ENCODE data around the gene FGFBP1. TPM values are rescaled to one million over a fixed set of nuclear protein-coding genes. Genes with fewer than 3 reads are reported as not detected.

The FGFBP1 gene
- 10 to 100 TPM in 1 of 2 donors, not detected in 1; 19.7 TPM for total RNA-seq
- 10 to 100 TPM in 1 of 2 donors, 1 to 10 TPM in 1; 7.1 to 45.7 TPM for polyA plus RNA-seq
- long read RNA-seq, donor 1: 0 reads
- long read RNA-seq, donor 2: 0 reads
- long read RNA-seq, donor 3: 0 reads
- long read RNA-seq, donor 4: 0 reads
- long read RNA-seq, donor 5: 0 reads

DNA sequence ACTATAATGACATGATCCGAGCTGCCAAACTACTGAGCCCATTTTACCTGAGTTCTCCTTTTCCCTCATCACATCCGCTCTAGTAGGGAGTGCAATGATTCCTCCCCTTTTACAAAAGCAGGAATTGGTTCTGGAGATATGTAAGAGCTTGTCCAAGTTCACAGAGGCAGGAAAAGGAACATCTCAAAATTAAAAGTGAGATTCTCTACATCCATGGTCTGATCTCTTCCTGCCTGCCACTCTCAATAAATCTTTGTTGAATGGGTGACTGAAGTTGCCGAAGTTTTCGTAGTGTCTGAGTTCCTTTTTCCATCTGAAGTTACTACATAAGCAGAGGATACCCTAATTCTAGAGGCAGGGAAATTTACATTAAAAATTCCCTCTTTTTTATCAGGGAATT lies at the start of gene FGFBP1:
FGFBP1 (minus strand) TSS at position 101 of the 400 bp plus-strand sequence. CDS start 2,108 bp downstream, outside the sequence.
- Histone ChIP-seq H3K4me3 (no peak within 1 kb of the TSS), H3K27me3 (ENCODE audit: control insufficient read depth in 3 of 3, insufficient read depth in 3 of 3, low read length in 2 of 3) (peaks cover 0 to 3% (median 3%) of the 10 kb centered on the region in 3 donors), H3K9me3 (ENCODE audit: control insufficient read depth in 4 of 4, insufficient read depth in 3 of 4, low read length in 3 of 4) (peaks cover 0 to 1% (median 0%) of the 10 kb centered on the region in 4 donors), H3K4me1 (ENCODE audit: control insufficient read depth in 5 of 5, insufficient read depth in 5 of 5, low read length in 5 of 5) (peaks cover 0 to 5% (median 0%) of the 10 kb centered on the region in 5 donors), H3K36me3 (ENCODE audit: control insufficient read depth in 4 of 4, insufficient read depth in 4 of 4, low read length in 4 of 4) (no peaks in the 10 kb centered on the region), H3K9ac (ENCODE audit: insufficient read depth in 1 of 2, low read length in 2 of 2) (no peak within 1 kb of the TSS), H3K27ac (ENCODE audit: low read depth in 1 of 2, low read length in 1 of 2) (no peak within 1 kb of the TSS)
- 53 to 57% methylated on average over 4 of the region's 4 CpGs for WGBS, 2 donors
- DNase-seq (no peak), ATAC-seq (ENCODE audit: insufficient read depth, low FRiP score) (no peak)
- TF ChIP-seq, protein P1, sequence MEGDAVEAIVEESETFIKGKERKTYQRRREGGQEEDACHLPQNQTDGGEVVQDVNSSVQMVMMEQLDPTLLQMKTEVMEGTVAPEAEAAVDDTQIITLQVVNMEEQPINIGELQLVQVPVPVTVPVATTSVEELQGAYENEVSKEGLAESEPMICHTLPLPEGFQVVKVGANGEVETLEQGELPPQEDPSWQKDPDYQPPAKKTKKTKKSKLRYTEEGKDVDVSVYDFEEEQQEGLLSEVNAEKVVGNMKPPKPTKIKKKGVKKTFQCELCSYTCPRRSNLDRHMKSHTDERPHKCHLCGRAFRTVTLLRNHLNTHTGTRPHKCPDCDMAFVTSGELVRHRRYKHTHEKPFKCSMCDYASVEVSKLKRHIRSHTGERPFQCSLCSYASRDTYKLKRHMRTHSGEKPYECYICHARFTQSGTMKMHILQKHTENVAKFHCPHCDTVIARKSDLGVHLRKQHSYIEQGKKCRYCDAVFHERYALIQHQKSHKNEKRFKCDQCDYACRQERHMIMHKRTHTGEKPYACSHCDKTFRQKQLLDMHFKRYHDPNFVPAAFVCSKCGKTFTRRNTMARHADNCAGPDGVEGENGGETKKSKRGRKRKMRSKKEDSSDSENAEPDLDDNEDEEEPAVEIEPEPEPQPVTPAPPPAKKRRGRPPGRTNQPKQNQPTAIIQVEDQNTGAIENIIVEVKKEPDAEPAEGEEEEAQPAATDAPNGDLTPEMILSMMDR (IDR thresholded peaks at IDR 0.05; ENCODE audit: control extremely low read depth, extremely low read depth): no peak

DNA sequence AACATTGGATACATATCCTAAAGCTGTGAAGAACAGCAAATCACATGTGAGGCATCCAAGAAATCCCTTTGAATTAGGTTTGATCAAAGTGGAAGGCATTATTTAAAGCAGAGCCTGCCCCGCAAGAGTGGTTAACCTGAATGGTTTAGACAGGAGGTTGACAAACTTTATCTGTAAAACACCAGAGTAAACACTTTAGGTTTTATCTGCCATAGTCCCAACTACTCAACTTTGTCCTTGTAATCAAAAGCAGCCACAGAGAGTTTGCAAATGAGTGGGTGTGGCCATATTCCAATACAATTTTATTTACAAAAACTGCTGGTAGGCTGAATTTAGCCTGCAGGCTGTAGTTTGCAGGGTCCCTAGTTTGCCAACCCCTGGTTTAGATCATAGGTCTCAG lies 49.7 kb upstream of the FGFBP1 start:
- DNase-seq (no peak), ATAC-seq (ENCODE audit: insufficient read depth, low FRiP score) (no peak)
- no peaks in the 10 kb centered on the region for H3K27me3 ChIP-seq (ENCODE audit: control insufficient read depth in 3 of 3, insufficient read depth in 3 of 3, low read length in 2 of 3)

DNA sequence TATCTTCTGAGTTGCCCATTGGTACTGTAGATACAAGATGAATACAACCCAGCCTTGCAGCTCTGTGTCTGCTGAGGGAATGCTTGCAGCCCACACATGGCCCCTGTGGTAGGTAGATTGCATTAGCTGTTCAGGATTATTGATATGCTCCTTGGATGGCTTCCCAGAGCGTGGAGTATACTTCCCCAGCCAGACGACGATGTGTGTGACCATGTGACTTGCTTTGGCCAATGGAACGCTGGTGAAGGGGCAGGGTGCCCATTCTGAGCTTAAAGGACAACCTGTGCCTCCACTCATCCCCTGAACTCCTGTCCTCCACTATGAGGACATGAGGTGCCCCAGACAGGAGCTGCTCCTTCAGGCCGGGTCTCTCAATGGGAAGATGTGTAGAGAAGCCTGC lies 48.4 kb upstream of the FGFBP1 start:
- DNase-seq: no peak

More for the DNA sequence above, 49.7 kb upstream of the FGFBP1 start:
- peaks cover 0 to 14% (median 0%) of the 10 kb centered on the region in 4 donors for H3K36me3 ChIP-seq (ENCODE audit: control insufficient read depth in 4 of 4, insufficient read depth in 4 of 4, low read length in 4 of 4)
- TF ChIP-seq, protein P1 (IDR thresholded peaks at IDR 0.05; ENCODE audit: control extremely low read depth, extremely low read depth): no peak
- H3K27ac ChIP-seq (ENCODE audit: low read depth in 1 of 2, low read length in 1 of 2): no peak overlapping the region
- H3K4me3 ChIP-seq: no peak overlapping the region
- peaks cover 0 to 4% (median 0%) of the 10 kb centered on the region in 4 donors for H3K9me3 ChIP-seq (ENCODE audit: control insufficient read depth in 4 of 4, insufficient read depth in 3 of 4, low read length in 3 of 4)
- no peak overlapping the region for H3K9ac ChIP-seq (ENCODE audit: insufficient read depth in 1 of 2, low read length in 2 of 2)
- H3K4me1 ChIP-seq (ENCODE audit: control insufficient read depth in 5 of 5, insufficient read depth in 5 of 5, low read length in 5 of 5): no peaks in the 10 kb centered on the region
- 52 to 68% methylated on average over 1 of the region's 1 CpG for WGBS, 2 donors

More for the DNA sequence above, 48.4 kb upstream of the FGFBP1 start:
- H3K27ac ChIP-seq (ENCODE audit: low read depth in 1 of 2, low read length in 1 of 2): no peak overlapping the region
- H3K9me3 ChIP-seq (ENCODE audit: control insufficient read depth in 4 of 4, insufficient read depth in 3 of 4, low read length in 3 of 4): peaks cover 0 to 4% (median 0%) of the 10 kb centered on the region in 4 donors
- H3K4me3 ChIP-seq: no peak overlapping the region
- no peaks in the 10 kb centered on the region for H3K4me1 ChIP-seq (ENCODE audit: control insufficient read depth in 5 of 5, insufficient read depth in 5 of 5, low read length in 5 of 5)
- peaks cover 0 to 14% (median 0%) of the 10 kb centered on the region in 4 donors for H3K36me3 ChIP-seq (ENCODE audit: control insufficient read depth in 4 of 4, insufficient read depth in 4 of 4, low read length in 4 of 4)
- TF ChIP-seq, protein P1 (IDR thresholded peaks at IDR 0.05; ENCODE audit: control extremely low read depth, extremely low read depth): no peak
- no peaks in the 10 kb centered on the region for H3K27me3 ChIP-seq (ENCODE audit: control insufficient read depth in 3 of 3, insufficient read depth in 3 of 3, low read length in 2 of 3)
- no peak for ATAC-seq (ENCODE audit: insufficient read depth, low FRiP score)
- no peak overlapping the region for H3K9ac ChIP-seq (ENCODE audit: insufficient read depth in 1 of 2, low read length in 2 of 2)
- 64 to 68% methylated on average over 5 of the region's 5 CpGs for WGBS, 2 donors
